ENCODE data around the gene ZNF22.

ZNF22 gene

GRCh38 chr10:44969854-44970253 is 30.9 kb upstream of the ZNF22 start:
- no peak overlapping the region for H3K4me3 ChIP-seq (replicated peaks; ENCODE audit: low read depth, low read length)

DNA sequence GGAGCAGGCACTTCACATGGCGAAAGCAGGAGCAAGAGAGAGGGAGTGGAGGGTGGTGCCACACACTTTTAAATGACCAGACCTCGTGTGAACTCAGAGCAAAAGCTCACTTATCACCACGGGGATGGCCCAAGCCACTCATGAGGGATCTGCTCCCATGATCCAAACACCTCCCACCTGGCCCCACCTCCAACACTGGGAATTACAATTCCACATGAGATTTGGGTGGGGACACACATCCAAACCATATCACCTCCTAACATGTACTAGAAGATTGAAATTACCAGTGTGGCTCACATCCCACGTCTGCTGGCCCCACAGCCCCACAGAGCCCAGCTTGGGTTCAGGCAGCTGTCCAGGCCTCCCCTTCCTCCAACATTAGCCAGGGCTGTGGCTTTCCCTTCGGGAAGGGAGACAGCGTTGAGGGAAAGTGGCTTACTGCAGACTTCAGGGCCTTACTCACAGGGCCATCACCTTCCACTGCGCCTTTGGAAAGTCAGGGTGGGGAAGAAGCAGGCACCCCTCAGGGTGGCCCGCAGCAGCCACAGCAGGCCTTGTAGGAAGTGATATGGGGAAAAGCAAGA is 29.8 kb upstream of the ZNF22 start:
- no peak overlapping the region for H3K4me3 ChIP-seq (replicated peaks; ENCODE audit: low read depth, low read length)
- no peak for DNase-seq (ENCODE audit: extremely low read depth, insufficient read length)
- peaks cover 12% of the 10 kb centered on the region for H3K36me3 ChIP-seq (ENCODE audit: control insufficient read depth, insufficient read depth, low read length)
- TF ChIP-seq CTCF (IDR thresholded peaks at IDR 0.05; ENCODE audit: insufficient read depth, low read length, poor library complexity, severe bottlenecking), result no peak
- no peaks in the 10 kb centered on the region for H3K27me3 ChIP-seq (replicated peaks; ENCODE audit: control insufficient read depth, insufficient read depth, low read length)

More at GRCh38 chr10:44969854-44970253, 30.9 kb upstream of the ZNF22 start:
- Histone ChIP-seq H3K27me3 (replicated peaks; ENCODE audit: control insufficient read depth, insufficient read depth, low read length) (no peaks in the 10 kb centered on the region), H3K36me3 (ENCODE audit: control insufficient read depth, insufficient read depth, low read length) (peaks cover 12% of the 10 kb centered on the region)
- no peak for TF ChIP-seq CTCF (IDR thresholded peaks at IDR 0.05; ENCODE audit: insufficient read depth, low read length, poor library complexity, severe bottlenecking)
- no peak for DNase-seq (ENCODE audit: extremely low read depth, insufficient read length)

- Histone ChIP-seq H3K36me3 (ENCODE audit: control insufficient read depth, insufficient read depth, low read length) (peaks cover 12% of the 10 kb centered on the region), H3K27me3 (replicated peaks; ENCODE audit: control insufficient read depth, insufficient read depth, low read length) (no peaks in the 10 kb centered on the region), H3K4me3 (replicated peaks; ENCODE audit: low read depth, low read length) (no peak overlapping the region)
- TF ChIP-seq CTCF (IDR thresholded peaks at IDR 0.05; ENCODE audit: insufficient read depth, low read length, poor library complexity, severe bottlenecking), result no peak
- no peak for DNase-seq (ENCODE audit: extremely low read depth, insufficient read length)
Observed at GRCh38 chr10:44971434-44971833, 29.3 kb upstream of the ZNF22 start.

DNA sequence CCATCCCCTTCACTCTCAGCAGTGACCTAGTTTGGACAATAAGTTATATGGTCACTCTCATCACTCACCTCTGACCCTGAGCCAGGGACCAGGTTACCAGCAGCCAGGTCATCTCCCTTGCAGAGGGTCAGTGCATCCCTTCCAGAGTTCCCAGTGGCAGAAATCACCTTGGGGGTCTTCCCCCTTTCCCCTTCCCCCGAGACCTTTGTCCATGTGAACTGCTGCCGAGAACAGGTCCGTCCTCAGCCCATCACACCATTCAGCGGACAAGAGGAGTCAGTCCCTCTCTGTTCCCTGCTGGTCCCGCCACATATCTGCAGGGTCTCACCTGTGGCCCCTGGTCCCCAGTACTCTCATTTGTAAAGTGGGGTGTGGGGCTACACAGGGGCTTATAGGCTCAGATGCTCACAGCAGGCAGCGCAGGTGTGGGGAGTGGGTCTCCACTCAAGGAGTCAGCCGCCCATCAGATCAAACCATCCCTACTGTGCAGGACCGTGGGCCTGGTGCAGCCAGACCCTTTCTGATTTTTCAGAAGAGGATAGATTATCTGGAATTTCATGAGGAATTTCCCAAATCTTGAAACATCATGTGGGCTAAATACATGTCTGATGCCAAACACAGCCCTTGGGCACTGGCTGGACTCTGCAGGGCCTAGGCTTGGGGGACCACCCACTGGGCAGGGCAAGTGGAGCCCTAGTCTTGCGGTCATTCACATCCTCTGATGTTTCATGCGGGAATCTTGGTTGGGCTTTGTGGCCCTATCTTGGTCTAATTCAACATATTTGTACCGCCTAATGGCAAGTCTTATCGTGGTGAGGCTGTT is 28.6 kb upstream of the ZNF22 start:
- no peak for TF ChIP-seq CTCF (IDR thresholded peaks at IDR 0.05; ENCODE audit: insufficient read depth, low read length, poor library complexity, severe bottlenecking)
- no peaks in the 10 kb centered on the region for H3K27me3 ChIP-seq (replicated peaks; ENCODE audit: control insufficient read depth, insufficient read depth, low read length)
- DNase-seq (ENCODE audit: extremely low read depth, insufficient read length), result no peak
- H3K36me3 ChIP-seq (ENCODE audit: control insufficient read depth, insufficient read depth, low read length), result peaks cover 12% of the 10 kb centered on the region
- H3K4me3 ChIP-seq (replicated peaks; ENCODE audit: low read depth, low read length), result no peak overlapping the region

DNA sequence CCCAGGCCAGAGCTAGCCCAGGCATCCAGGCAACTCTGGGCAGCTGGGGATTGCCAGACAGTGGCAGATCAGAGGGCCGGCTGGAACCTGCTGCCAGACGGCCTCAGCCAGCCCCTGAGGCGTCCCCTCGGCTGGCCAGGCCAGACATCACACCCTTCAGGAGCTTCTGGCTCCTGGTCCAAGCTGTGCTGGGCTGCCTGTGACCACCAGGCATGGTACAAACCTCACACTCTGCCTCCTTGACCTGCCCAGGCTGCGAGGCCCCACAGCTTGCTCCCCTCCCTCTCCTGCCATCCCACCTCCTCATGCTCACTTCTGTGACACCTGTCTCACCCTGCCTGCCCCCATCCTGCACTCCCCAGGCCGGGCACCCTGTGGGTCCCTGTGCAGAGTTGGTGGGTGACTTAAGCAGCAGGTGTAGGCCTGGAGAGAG is 27.8 kb upstream of the ZNF22 start:
- H3K4me3 ChIP-seq (replicated peaks; ENCODE audit: low read depth, low read length), result no peak overlapping the region
- peaks cover 12% of the 10 kb centered on the region for H3K36me3 ChIP-seq (ENCODE audit: control insufficient read depth, insufficient read depth, low read length)
- H3K27me3 ChIP-seq (replicated peaks; ENCODE audit: control insufficient read depth, insufficient read depth, low read length), result no peaks in the 10 kb centered on the region
- DNase-seq (ENCODE audit: extremely low read depth, insufficient read length), result no peak
- TF ChIP-seq CTCF (IDR thresholded peaks at IDR 0.05; ENCODE audit: insufficient read depth, low read length, poor library complexity, severe bottlenecking), result no peak
